DMS53 treated with DMSO at 0.1 percent for 48 hours (cell line): ENCODE measurements around the gene OR6B1.

ENCODE experiments used
- DNase-seq: peaks from one replicate; lab custom pipeline; 2025; ENCODE audit not compliant: unreplicated experiment; lab: John Stamatoyannopoulos, UW

OR6B1 gene

DNA sequence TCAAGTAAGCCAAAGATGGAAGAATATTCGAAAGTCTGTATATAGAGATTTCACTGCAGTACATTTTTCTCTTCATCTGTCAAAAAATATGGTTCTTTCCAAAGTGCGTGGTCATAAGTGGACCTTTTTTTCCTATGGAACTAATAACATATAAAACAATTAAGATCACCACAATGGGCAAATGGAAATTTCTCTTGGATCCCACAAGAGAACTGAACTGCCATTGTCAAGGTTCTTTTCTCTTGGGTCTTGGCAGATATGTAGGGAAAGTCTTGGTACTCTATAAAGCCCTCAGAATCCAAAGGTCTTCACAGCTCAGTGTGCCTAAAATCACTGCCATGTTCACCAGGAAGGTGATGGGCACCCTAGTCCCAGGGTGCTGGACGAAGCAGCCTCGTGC lies at the start of gene OR6B1:
Gene OR6B1, plus strand, starts transcription at position 301 of the 400 bp plus-strand sequence. CDS start 3,677 bp downstream, outside the sequence.
- no peak for DNase-seq

DNA sequence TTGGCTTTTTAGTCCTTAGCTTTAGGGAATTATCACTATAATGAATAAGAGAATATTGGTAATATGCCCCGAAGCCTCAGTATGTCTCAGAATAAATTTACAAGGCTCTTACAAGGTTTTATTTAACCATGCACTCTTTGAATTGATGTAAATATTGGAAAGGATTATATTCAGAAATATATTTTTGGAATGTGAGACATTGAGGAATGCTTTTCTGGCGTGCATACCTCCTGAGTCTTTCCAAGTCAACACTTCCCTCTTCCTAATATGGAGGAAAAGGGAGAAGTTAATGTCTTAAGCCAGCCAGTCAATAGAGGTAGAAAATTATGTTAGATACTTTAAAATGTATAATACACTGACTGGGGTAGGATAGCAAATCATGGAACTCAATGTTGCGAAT lies 46.7 kb upstream of the OR6B1 start:
- no peak for DNase-seq

DNA sequence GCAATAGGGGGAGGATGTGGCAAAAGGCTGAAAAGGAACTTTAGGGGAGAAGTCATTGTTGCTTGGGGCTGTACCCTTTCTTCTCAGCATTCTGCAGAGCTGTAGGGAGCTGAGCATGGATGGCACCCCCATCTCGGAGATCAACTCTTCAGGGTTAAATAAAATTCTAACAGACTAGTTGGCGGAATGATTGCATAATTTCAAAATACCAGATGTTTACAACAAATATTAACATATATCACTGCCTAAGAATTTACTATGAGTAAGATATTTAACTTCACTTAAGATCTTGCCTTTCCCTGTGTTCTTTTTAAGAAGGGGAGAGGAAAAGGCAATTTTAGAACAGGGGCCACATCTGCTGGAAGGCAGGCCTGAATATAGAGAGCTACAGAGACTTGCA lies 46.0 kb upstream of the OR6B1 start:
- DNase-seq: no peak

DNA sequence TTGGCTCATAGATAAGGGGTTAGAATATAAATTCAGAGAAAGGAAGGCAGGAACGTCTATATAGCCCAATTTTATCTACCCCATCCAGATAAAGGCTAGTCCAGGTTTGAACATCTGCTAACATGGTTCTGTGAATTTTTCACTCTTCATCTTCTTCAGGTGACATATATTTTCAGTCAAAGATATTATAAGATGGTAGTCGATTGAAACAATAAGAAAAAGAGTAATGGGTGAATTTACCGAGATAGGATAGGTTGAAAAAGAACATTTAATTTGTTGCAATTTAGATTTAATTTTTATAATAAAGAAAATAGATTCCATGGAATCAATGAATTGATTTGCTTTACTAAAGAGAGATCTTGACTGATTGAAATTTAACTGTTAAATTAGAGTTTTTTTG lies 45.6 kb upstream of the OR6B1 start, which contains the start of gene OR2F1:
Gene OR2F1, plus strand, starts transcription at position 301 of the 400 bp plus-strand sequence. CDS start 5,127 bp downstream, outside the sequence.
- DNase-seq: no peak

DNA sequence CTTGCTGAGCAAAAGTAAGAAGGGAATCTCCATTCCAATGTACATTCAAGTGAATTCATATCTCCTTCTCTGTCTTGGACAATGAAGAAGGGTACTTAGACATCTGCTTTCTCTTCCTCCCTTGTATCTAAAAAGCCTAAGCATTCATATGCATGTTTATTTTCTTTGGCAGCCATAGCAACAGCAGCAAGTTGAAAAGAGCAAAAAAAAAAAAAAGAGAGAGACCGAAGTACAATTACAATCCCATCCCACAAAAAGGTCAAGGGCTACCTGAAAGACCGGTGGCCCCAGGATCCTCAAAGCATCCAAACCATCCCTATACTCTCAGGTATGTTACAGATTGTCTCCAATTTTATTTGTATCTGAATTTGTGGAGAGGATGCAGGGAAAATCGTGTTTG lies 41.3 kb upstream of the OR6B1 start:
- DNase-seq: no peak

DNA sequence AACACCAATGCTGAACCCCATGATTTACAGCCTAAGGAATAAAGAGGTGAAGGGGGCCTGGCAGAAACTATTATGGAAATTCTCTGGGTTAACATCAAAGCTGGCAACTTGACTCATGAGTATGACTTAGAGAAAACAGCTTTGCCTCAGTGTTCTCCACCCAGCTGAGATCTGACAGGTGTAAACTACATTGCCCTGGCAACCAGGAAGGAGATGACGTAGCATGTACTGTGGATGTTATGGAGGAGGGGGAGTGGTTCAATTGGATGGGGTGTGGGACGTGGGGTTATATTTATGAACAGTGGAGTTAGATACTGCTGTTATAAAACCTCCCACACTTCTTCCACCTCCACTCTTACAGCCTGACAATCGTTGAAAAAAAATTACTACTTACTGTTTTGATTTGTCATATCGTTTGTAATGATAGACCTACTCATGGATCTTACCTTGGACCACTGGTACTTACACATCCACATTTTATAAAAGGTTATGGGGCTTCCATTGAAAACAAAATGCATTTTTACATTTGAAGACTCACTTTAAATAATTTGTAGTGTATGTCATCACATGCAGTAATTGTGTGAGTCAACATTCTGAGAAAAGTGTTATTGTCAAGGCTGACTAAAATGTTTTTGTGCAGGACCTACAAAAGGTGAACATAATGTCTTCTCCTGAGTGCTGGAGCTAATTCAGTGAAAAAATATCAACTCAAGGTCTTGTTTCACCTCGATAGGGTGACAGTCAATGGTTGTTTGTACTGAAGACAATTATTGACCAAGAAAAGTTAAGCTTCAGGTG lies 39.1 kb upstream of the OR6B1 start:
- no peak for DNase-seq

DNA sequence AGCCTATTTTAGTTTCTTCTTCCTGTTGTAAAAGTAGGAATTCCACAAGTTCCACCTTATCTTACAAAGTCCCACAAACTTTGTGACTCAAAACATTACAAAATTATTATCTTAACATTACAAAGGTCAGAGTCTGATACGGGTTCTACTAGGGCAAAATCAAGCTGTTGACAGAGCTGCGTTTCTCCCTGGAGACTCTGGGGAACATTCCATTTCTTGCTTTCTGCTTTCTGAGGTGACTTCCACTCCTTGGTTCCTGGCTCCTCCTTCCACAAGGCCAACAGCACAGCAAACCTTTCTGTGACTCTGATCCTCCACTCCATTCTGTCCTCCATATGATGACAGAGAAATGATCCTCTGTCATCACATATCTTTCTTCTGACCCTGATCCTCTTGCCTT lies 34.8 kb upstream of the OR6B1 start:
- no peak for DNase-seq

DNA sequence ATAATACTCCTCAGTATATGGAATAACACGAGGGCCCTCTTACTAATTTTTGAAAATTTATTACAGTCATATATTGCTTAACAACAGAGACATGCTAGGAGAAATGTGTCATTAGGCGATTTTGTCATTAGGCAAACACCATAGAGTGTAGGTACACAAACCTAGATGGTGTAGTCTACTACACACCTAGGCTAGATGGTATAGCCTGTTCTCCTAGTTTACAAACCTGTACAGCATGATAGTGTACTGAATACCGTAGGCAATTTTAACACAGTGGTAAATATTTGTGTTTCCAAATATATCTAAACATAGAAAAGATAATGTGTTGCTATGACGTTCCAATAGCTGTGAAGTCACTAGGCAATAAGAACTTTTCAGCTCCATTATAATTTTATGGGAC lies 32.7 kb upstream of the OR6B1 start:
- DNase-seq: peak; percentile 50

DNA sequence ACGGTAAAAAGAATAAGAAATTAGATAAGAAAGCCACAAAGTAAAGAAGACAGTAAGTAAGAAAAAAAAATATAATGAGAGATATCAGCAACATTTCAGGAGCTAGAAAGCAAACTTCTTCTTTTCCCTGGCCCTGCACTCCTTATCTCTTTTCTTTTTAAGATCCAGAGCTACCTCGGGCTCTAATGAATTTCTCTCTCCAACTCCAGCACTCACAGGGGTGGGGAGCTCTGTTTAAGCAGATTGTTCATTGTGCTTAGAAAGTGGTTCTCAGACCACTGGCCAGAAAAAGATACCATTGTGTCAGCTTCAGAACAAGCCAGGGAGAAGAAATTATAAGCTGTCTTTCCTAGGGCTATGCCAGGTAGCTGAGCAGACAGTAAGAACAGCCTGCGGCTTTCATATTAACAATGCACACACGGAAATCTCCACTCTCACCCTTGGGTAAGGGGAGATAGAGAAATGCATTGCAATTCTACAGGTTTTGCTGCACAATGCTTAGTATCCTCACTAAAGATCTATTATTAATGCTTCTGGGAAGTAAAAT lies 26.2 kb upstream of the OR6B1 start:
- DNase-seq: no peak

DNA sequence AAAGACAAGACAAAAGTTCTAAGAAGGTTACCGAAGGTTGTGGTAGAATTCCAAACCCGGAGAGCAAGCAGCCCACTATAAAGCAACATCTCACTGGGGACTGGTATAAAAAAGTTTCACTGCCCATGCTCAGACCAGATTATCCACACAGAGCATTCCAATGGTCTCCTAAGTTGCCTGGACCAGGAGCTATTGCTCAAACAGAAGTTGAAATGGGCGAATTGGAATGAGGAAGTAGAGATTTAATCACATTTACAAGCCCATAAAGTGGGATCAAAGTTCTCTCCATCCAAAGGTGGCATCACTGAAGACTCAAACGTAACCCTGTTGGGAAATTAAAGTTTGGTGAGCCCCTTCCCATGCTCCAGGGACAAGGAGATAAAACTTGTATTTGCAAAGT lies 25.7 kb upstream of the OR6B1 start:
- no peak for DNase-seq

DNA sequence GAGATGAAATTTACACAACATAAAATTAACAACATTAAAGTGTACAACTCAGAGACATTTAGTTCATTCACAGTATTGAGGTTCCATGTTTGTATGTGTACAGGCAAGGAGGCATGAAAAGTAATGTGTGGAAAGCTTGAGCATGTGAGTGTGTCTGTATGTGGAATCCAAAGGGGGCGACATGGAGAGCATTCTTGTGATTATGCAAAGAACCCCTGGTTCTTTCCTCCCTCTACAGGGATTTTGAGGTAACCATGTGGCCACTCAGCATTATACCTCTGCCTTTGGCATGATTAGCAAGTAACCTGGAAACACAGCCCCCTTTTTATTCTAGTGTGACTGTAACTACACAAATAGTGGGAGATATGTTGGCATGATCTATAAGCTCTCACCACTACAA lies 24.5 kb upstream of the OR6B1 start:
- no peak for DNase-seq

DNA sequence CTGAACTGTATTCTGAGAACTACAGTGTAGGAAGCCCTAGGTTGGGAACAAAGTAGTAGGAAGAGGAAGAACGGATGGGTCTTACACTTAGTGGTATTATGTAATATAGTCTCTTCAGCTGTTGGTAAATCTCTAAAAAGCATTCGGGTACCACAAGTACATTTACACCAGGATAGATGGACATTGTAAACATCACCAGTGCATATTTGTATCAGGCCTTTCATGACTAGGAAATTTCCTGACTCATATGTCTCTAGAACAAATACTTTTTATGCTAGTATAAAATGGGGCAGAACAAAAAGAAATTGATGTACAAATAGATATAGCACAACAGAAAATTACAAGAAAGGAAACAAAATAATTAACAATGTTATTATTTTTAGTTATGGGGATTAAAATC lies 21.5 kb upstream of the OR6B1 start:
- no peak for DNase-seq

DNA sequence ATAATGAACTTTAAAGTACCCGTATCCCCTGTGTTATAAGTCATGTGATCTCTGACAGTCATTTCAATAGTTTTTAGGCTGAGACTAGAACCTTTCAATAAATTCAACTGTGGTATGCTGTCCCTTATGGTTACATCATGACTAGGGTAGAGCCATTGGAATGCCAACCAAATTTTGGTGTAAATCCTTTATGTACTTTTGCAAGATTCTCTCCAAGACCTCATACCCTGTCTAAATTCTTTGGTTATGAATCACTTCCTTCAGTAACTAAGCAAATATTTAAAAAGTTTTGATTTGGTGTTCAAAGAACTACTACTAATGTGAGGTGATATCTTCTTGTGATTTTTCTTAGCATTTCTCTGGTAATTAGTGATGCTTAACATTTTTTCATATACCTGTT lies 20.8 kb upstream of the OR6B1 start:
- DNase-seq: no peak

DNA sequence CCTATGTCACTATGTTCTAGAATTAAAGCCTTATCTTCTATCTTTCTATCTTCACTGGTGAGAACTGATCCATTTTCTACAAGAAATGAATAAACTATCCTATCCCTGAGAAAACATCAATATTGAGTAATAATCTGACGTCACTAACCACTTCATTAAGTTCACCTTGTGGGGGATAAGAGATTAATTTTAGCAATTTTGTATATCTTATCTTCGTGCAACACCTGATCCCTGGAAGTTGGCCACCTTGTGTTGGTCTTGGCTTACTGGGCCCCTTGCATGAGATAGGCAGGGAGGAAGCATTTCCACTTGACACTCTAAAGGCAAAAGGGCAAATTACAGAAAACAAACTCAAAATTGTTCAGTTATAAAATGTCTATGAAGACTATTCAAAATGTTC lies 20.1 kb upstream of the OR6B1 start:
- DNase-seq: no peak

DNA sequence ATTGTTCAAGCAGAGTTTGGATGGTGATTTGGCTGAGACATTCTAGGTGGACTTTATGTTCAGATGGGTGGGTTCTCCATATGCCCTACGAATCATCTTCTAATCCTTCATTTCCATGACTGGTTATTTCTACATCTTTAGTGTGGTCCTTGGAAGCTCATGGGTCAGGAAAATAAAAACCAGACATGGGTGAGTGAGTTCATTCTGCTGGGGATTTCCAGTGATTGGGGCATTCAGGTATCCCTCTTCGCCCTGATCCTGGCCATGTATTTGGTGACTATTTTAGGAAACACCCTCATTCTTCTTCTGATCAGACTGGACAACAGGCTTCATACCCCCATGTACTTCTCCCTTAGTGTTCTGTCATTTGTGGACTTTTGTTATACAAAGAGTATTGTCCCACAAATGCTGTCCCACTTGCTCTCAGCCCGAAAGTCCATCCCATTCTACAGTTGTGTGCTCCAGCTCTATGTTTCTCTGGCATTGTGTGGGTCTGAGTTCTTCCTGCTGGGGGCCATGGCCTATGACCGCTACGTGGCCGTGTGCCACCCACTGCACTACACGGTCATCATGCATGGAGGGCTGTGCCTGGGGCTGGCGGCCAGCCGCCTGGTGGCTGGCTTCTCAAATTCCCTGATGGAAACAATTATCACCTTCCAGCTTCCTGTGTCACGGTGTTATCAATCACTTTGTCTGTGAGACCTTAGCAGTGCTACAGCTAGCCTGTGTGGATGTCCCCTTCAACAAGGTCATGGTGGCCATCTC lies 19.2 kb upstream of the OR6B1 start:
- DNase-seq: no peak

DNA sequence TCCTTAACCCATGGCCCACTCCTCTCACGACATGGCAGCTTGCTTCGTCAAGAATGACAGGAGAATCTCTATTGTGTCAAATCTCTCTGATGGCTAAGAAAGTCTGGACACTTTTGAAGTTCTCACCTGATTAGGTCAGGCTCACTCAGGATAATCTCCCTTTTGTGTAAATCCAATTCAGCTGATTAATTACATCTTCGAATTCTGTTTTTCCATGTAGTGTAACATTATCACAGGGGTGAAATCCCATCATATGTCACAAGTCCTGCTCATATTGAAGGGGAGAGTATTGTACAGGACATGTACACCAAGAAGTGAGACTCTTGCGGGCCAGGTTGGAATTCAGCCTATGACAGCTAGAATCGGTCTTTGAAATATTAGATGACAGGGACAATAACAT lies 16.2 kb upstream of the OR6B1 start:
- no peak for DNase-seq

DNA sequence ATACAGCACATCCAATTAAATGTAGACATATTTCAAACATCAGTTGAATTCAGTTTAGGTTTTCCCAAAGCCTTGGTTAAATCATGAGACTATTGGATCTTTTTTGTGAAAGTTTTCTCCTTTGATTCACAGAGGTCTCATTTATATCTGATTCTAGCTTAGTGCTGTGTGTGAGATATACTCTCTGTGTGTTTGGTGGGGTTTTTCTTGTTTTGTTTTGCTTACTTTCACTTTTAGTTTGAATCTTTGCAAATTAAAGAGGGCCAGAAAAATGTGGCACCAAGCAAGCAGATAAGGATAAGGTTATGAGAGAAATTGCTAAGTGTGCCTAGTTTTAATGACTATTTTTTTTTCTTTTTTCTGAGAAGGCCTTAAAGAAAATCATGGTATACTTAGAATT lies 12.6 kb upstream of the OR6B1 start:
- no peak for DNase-seq

DNA sequence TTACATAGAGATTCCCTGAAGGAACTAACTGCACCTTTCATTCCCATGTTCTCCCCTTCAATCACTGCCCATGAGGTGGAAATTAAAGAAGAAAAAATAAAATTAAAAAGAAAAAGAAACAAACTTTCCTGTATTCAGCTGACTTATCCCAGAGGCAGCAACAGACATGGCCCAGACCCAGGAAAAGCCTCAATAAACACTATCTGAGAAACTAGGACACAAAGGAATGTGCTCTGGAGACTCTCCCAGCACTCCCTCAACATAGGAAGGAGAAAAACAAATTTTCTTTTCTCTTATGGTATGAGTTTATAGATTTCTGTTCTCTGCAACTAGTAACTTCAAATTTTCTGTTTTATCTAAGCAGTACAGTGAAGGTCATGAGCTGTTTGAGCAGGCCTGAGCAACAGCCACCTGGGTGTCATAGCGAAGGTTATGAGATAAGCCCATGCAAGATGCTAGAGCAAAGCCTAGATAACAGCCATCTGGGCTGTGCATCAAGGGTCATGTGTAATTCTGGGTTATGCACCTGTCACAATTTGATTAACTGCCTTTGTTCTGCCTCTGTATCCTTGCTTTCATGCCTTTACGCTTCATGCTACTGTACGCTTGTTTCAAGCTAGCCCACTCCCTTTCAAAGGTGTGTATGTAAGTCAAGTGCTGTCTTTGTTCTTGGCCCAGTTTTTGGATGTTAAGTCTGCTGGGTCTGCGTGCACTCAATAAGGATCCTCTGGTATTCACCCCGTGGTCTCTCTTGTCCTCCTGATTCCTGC lies 11.0 kb upstream of the OR6B1 start:
- DNase-seq: no peak

DNA sequence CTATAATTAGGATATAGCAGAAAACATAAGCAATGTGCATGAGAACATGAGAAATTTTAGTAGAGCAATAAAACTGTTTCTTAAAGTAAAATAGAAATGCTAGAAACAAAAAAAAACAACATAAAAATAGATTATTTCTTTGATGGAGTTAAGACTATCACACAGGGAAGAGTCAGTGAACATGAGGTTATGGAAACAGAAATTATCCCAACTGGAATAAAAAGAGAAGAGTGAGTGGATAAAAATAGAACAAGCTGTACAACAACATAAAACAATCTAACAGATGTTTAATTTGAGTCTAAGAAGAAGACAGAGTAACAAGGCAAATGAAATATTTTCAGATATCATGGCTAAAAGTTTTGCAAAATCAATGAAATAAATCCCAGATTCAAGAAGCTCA lies 7.5 kb upstream of the OR6B1 start:
- no peak for DNase-seq

DNA sequence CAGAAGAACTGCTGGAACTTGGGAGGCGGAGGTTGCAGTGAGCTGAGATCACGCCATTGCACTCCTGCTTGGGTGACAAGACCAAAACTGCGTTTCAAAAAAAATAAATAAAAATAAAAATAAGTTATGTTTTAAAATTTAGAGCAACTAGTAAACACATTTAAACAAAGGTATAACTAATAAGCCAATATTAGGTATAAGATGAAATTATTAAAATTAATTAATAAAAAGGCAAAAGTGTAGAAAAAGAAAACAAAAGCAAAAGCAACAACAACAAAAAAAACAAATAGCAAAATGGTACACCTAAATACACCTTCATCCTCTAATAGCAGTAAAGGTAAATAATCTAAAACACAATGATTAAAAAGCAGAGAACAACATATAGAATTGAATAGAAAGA lies 6.2 kb upstream of the OR6B1 start:
- DNase-seq: no peak

DNA sequence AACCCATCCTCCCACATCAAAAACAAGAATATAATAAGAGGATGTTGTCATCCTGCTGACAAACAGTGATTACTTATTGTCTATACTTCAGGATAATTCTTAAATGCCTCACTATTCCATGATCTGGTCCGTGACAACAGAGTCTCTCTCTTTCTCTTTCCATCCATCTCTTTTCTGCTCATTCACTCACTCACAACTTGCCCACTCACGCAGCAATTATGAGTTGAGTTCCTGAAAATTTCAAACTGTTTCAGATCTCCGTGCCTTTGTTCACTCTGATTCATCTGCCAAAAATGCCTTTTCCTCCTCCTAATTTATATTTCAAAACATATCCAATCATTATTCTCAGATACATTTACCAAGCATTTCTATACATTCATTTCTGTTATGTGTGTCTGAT lies 1.4 kb downstream of the OR6B1 start:
- DNase-seq: no peak
